DOHH2 (cell line): ENCODE results near the gene FBN3.

ENCODE experiments used
- H3F3A ChIP-seq: fragments of 200-600 bp; sonication (generic), shearing (Covaris generic); 2 replicates; pipeline ENCODE4 v1.6.0; 2016; ENCODE audit warnings: antibody characterized with exemption, mild to moderate bottlenecking; ENCODE audit not compliant: control insufficient read depth, insufficient read depth
- H3K27ac ChIP-seq: fragments of 200-600 bp; sonication (generic); 2 replicates; pipeline ENCODE4 v1.5.1; 2014; ENCODE audit warnings: low read depth, mild to moderate bottlenecking, low read length, moderate library complexity
- H3K27me3 ChIP-seq: fragments of 200-600 bp; sonication (generic); 2 replicates; pipeline ENCODE4 v1.6.1; 2014; ENCODE audit warnings: mild to moderate bottlenecking, low read length, mixed read lengths; ENCODE audit not compliant: control insufficient read depth
- H3K36me3 ChIP-seq: fragments of 200-600 bp; sonication (generic); 2 replicates; pipeline ENCODE4 v1.6.1; 2014; ENCODE audit warnings: mild to moderate bottlenecking, low read length, moderate library complexity, mixed read lengths; ENCODE audit not compliant: control insufficient read depth
- H3K4me1 ChIP-seq: fragments of 200-600 bp; sonication (generic); 2 replicates; pipeline ENCODE4 v1.6.1; 2014; ENCODE audit warnings: mild to moderate bottlenecking, low read length, mixed read lengths; ENCODE audit not compliant: control insufficient read depth
- H3K4me2 ChIP-seq: fragments of 200-600 bp; sonication (generic); 2 replicates; pipeline ENCODE4 v1.6.0; 2014; ENCODE audit warnings: mild to moderate bottlenecking, low read length, moderate library complexity
- H3K4me3 ChIP-seq: fragments of 200-600 bp; sonication (generic); 2 replicates; pipeline ENCODE4 v1.5.1; 2014; ENCODE audit warnings: mild to moderate bottlenecking, low read length, mixed read lengths
- H3K79me2 ChIP-seq: fragments of 200-600 bp; sonication (generic); 2 replicates; pipeline ENCODE4 v1.6.1; 2014; ENCODE audit warnings: mild to moderate bottlenecking, low read length, mixed read lengths; ENCODE audit not compliant: control insufficient read depth
- H3K9me2 ChIP-seq: fragments of 200-600 bp; sonication (generic); replicated peaks from 2 replicates; pipeline ENCODE4 v1.6.1; 2014; ENCODE audit warnings: mild to moderate bottlenecking, low read length, mixed read lengths; ENCODE audit not compliant: control insufficient read depth
- H3K9me3 ChIP-seq: fragments of 200-600 bp; sonication (generic); 2 replicates; pipeline ENCODE4 v1.6.1; 2014; ENCODE audit warnings: antibody characterized with exemption, low read length, mixed read lengths; ENCODE audit not compliant: control insufficient read depth, insufficient read depth
- H4K20me1 ChIP-seq: fragments of 200-600 bp; sonication (generic); 2 replicates; pipeline ENCODE4 v1.6.0; 2014; ENCODE audit warnings: low read depth, mild to moderate bottlenecking, antibody characterized with exemption, low read length, moderate library complexity; ENCODE audit not compliant: control insufficient read depth, insufficient read depth
- CTCF ChIP-seq: fragments of 200-600 bp; sonication (generic); IDR thresholded peaks from one replicate; pipeline ENCODE4 v1.5.1; 2014; ENCODE audit warnings: antibody characterized with exemption, mild to moderate bottlenecking, low read depth, low read length; ENCODE audit not compliant: poor library complexity, severe bottlenecking
- EZH2phosphoT487 ChIP-seq: fragments of 200-600 bp; sonication (generic); IDR thresholded peaks from 2 replicates; pipeline ENCODE4 v1.6.1; 2017; ENCODE audit warnings: borderline replicate concordance, mild to moderate bottlenecking, antibody characterized with exemption, low read length, moderate library complexity, mixed read lengths

The FBN3 gene

GRCh38 chr19:8069096-8069973 is 80.1 kb downstream of the FBN3 start:
- Histone ChIP-seq H3K4me2 (no peak overlapping the region), H3K27me3 (no peaks in the 10 kb centered on the region), H4K20me1 (no peaks in the 10 kb centered on the region), H3K4me3 (no peak overlapping the region), H3K79me2 (no peaks in the 10 kb centered on the region), H3K4me1 (no peaks in the 10 kb centered on the region), H3K9me2 (no peaks in the 10 kb centered on the region), H3K36me3 (no peaks in the 10 kb centered on the region), H3K27ac (no peak overlapping the region), H3K9me3 (peaks cover 25% of the 10 kb centered on the region), H3F3A (no peaks in the 10 kb centered on the region)
- TF ChIP-seq EZH2phosphoT487 (no peak), CTCF (peak; percentile 89)

GRCh38 chr19:8065875-8066261 is 83.5 kb downstream of the FBN3 start:
- H3K27ac ChIP-seq: no peak overlapping the region
- H3K36me3 ChIP-seq: no peaks in the 10 kb centered on the region
- H3K9me2 ChIP-seq: no peaks in the 10 kb centered on the region
- H3K4me2 ChIP-seq: no peak overlapping the region
- no peaks in the 10 kb centered on the region for H3F3A ChIP-seq
- H3K79me2 ChIP-seq: no peaks in the 10 kb centered on the region
- H3K4me1 ChIP-seq: no peaks in the 10 kb centered on the region
- H4K20me1 ChIP-seq: no peaks in the 10 kb centered on the region
- H3K9me3 ChIP-seq: peaks cover 19% of the 10 kb centered on the region
- no peak for TF ChIP-seq EZH2phosphoT487
- TF ChIP-seq CTCF: no peak
- no peaks in the 10 kb centered on the region for H3K27me3 ChIP-seq
- H3K4me3 ChIP-seq: no peak overlapping the region

- no peak overlapping the region for H3K4me3 ChIP-seq
- H4K20me1 ChIP-seq: no peaks in the 10 kb centered on the region
- H3F3A ChIP-seq: no peaks in the 10 kb centered on the region
- no peaks in the 10 kb centered on the region for H3K4me1 ChIP-seq
- H3K79me2 ChIP-seq: no peaks in the 10 kb centered on the region
- peaks cover 15% of the 10 kb centered on the region for H3K9me3 ChIP-seq
- H3K9me2 ChIP-seq: no peaks in the 10 kb centered on the region
- H3K4me2 ChIP-seq: no peak overlapping the region
- no peak overlapping the region for H3K27ac ChIP-seq
- TF ChIP-seq CTCF (no peak), EZH2phosphoT487 (no peak)
- H3K36me3 ChIP-seq: no peaks in the 10 kb centered on the region
- H3K27me3 ChIP-seq: no peaks in the 10 kb centered on the region
Measured at GRCh38 chr19:8064911-8065874, 84.2 kb downstream of the FBN3 start.
